HepG2 (cell line): ENCODE results near the gene B9D2. TPM values are rescaled to one million over a fixed set of nuclear protein-coding genes. Genes with fewer than 3 reads are reported as not detected.
A peak's percentile ranks its signal among the peaks of the same experiment; 100 is the strongest.

Source experiments
- ATAC-seq: fragments of 200-7000 bp; cut with Tn5 transposase; 3 replicates; pipeline ENCODE4 v1.9.1; 2020; ENCODE audit warnings: mild to moderate bottlenecking, moderate library complexity
- BruUV-seq: library from RNA; stranded (reverse); fragments of 400-500 nt; replicated peaks from 2 replicates; lab custom pipeline; 2021; lab: Mats Ljungman, UMichigan
- CTCF ChIA-PET: fragments of 300-600 bp; formaldehyde crosslinking; extraction: SDS; loops from one replicate; lab custom pipeline; 2021; ENCODE audit warnings: low total read pairs, inconsistent platforms, low intra/inter-chr PET ratio; lab: Yijun Ruan, JAX
- POLR2A ChIA-PET: fragments of 350-600 bp; sonication (Branson Sonifier 250); formaldehyde crosslinking; loops from one replicate; lab custom pipeline; 2020; ENCODE audit warnings: antibody characterized with exemption, inconsistent platforms; lab: Yijun Ruan, JAX
- DNase-seq: peaks from one replicate; pipeline ENCODE4 v3.0.0-alpha.2; 2015; ENCODE audit warnings: low spot score
- FAIRE-seq: peaks from 3 replicates; lab custom pipeline; 2011; peaks lifted over from hg19 to GRCh38; lab: Jason Lieb, UNC
- H2AFZ ChIP-seq: one replicate; pipeline ENCODE4 v1.6.1; 2011; ENCODE audit warnings: low read length, inconsistent platforms
- H3K27ac ChIP-seq: fragments of 300-600 bp; 3 replicates; pipeline ENCODE4 v1.8.0; 2011; ENCODE audit warnings: mixed run types, mild to moderate bottlenecking, mixed read lengths, low read length, inconsistent platforms; ENCODE audit not compliant: insufficient read depth; ENCODE audit errors: extremely low read length
- H3K27me3 ChIP-seq, 2 experiments: fragments of 200-600 bp in 1 of 2; 2 replicates in 1 of 2; 3 replicates in 1 of 2; pipeline versions ENCODE4 v1.6.0 to v1.8.0; 2011; ENCODE audit warnings: low read length in 2 of 2, mild to moderate bottlenecking in 2 of 2, moderate library complexity in 2 of 2, inconsistent platforms in 1 of 2; ENCODE audit not compliant: insufficient read depth in 2 of 2, control insufficient read depth in 1 of 2
- H3K36me3 ChIP-seq, 2 experiments: fragments of 200-600 bp in 1 of 2; replicated peaks in 1 of 2; 2 replicates in 1 of 2; 3 replicates in 1 of 2; pipeline versions ENCODE4 v1.5.1 to v1.8.0; 2011; ENCODE audit warnings: low read length in 2 of 2, inconsistent platforms in 1 of 2; ENCODE audit not compliant: insufficient read depth in 2 of 2, control insufficient read depth in 1 of 2
- H3K4me1 ChIP-seq: 2 replicates; pipeline ENCODE4 v1.5.1; 2012; ENCODE audit warnings: low read length, inconsistent platforms; ENCODE audit not compliant: insufficient read depth
- H3K4me2 ChIP-seq: 2 replicates; pipeline ENCODE4 v1.6.0; 2011; ENCODE audit warnings: low read depth, low read length, inconsistent platforms
- H3K4me3 ChIP-seq, 3 experiments: fragments of 200-600 bp in 1 of 3; sonication (generic), shearing (Covaris generic) in 1 of 3; replicated peaks in 1 of 3; 2 replicates each; pipeline ENCODE4 v1.5.1; 2011 to 2016; ENCODE audit warnings: low read length in 3 of 3, inconsistent platforms in 2 of 3, low read depth in 2 of 3, mild to moderate bottlenecking in 2 of 3, control low read depth in 1 of 3, mixed read lengths in 1 of 3; ENCODE audit not compliant: insufficient read depth in 1 of 3
- H3K79me2 ChIP-seq: one replicate; pipeline ENCODE4 v1.6.1; 2011; ENCODE audit warnings: low read length, inconsistent platforms; ENCODE audit not compliant: insufficient read depth
- H3K9ac ChIP-seq: 2 replicates; pipeline ENCODE4 v1.6.0; 2011; ENCODE audit warnings: mild to moderate bottlenecking, low read depth, low read length, inconsistent platforms; ENCODE audit not compliant: insufficient read depth
- H3K9me3 ChIP-seq: 2 replicates; pipeline ENCODE4 v1.5.1; 2012; ENCODE audit warnings: mild to moderate bottlenecking, low read length
- H4K20me1 ChIP-seq: 2 replicates; pipeline ENCODE4 v1.6.0; 2011; ENCODE audit warnings: inconsistent platforms, mild to moderate bottlenecking, low read length, moderate library complexity; ENCODE audit not compliant: insufficient read depth
- BCL6 ChIP-seq: IDR thresholded peaks from 2 replicates; pipeline ENCODE4 v1.6.1; 2016; ENCODE audit warnings: missing genetic modification reagents, missing compliant biosample characterization
- BRD4 ChIP-seq: sonication (generic); formaldehyde crosslinking; IDR thresholded peaks from 2 replicates; pipeline ENCODE4 v1.4.0; 2020; ENCODE audit warnings: missing genetic modification reagents
- FOXK1 ChIP-seq: sonication (generic); formaldehyde crosslinking; IDR thresholded peaks from 2 replicates; pipeline ENCODE4 v1.4.0; 2020; ENCODE audit warnings: low read depth, missing genetic modification reagents, borderline replicate concordance
- KAT8 ChIP-seq: IDR thresholded peaks from 2 replicates; pipeline ENCODE4 v1.6.1; 2016; ENCODE audit warnings: missing genetic modification reagents, missing compliant biosample characterization
- KLF11 ChIP-seq: IDR thresholded peaks from 2 replicates; pipeline ENCODE4 v1.6.1; 2016; ENCODE audit warnings: missing compliant biosample characterization
- RARG ChIP-seq: sonication (generic); formaldehyde crosslinking; IDR thresholded peaks from 2 replicates; pipeline ENCODE4 v1.4.0; 2020; ENCODE audit warnings: low read depth, mild to moderate bottlenecking, missing genetic modification reagents
- RBAK ChIP-seq: sonication (generic); formaldehyde crosslinking; IDR thresholded peaks from 2 replicates; pipeline ENCODE4 v1.5.1; 2020; ENCODE audit warnings: mild to moderate bottlenecking, missing genetic modification reagents
- ZFP37 ChIP-seq: sonication (generic); formaldehyde crosslinking; IDR thresholded peaks from 2 replicates; pipeline ENCODE4 v1.4.0; 2020; ENCODE audit warnings: missing genetic modification reagents, borderline replicate concordance
- ZMYM3 ChIP-seq: sonication (generic); formaldehyde crosslinking; IDR thresholded peaks from 2 replicates; pipeline ENCODE4 v1.5.1; 2020; ENCODE audit warnings: mild to moderate bottlenecking, missing genetic modification reagents
- ZNF605 ChIP-seq: sonication (generic); formaldehyde crosslinking; IDR thresholded peaks from 2 replicates; pipeline ENCODE4 v1.8.0; 2022; ENCODE audit warnings: mild to moderate bottlenecking, missing genetic modification reagents
- ZNF616 ChIP-seq: sonication (generic); formaldehyde crosslinking; IDR thresholded peaks from 2 replicates; pipeline ENCODE4 v1.5.0; 2020; ENCODE audit warnings: low read depth, mild to moderate bottlenecking, missing genetic modification reagents
- ZNF629 ChIP-seq: sonication (generic); formaldehyde crosslinking; conservative IDR thresholded peaks from 2 replicates; pipeline ENCODE4 v1.5.0; 2020; ENCODE audit warnings: missing genetic modification reagents
- WGBS: methylation state at CpG from one replicate; pipeline ENCODE4 v1.1.6; 2017; ENCODE audit warnings: low lambda C conversion rate; 5-methylcytosine and 5-hydroxymethylcytosine counted together
- in situ Hi-C: cut with HindIII; loops from 2 replicates; pipeline ENCODE4 v1.10.0; 2017; ENCODE audit warnings: low pct_unique_long_range_greater_than_20kb; ENCODE audit not compliant: extremely low pct_ligation_motif_present
- intact Hi-C: fragments of 100-400 bp; cut with micrococcal nuclease; formaldehyde crosslinking; loops from one replicate; pipeline ENCODE4 v1.10.0; 2022; ENCODE audit not compliant: unreplicated experiment
- polyA plus RNA-seq, 8 experiments: library from polyadenylated mRNA; depleted of rRNA in 3 of 8; stranded (reverse) in 7 of 8; unstranded in 1 of 8; fragments of >200 nt; fragmentation: Illumina TruSeq in 4 of 8; extraction: Trizol in 4 of 8; gene quantifications; 2 replicates each; pipeline versions ENCODE4 v1.2.1 to v1.2.3, GENCODE V29; 2011 to 2016; ENCODE audit warnings: low read depth in 4 of 8, missing spikeins in 1 of 8, mixed read lengths in 1 of 8; ENCODE audit not compliant: insufficient read depth in 1 of 8
- total RNA-seq, 5 experiments: library from RNA; depleted of rRNA; stranded (reverse); fragments of >200 nt; fragmentation: Illumina TruSeq; extraction: Trizol; gene quantifications; 2 replicates each; pipeline ENCODE4 v1.2.3, GENCODE V29; 2016; ENCODE audit warnings: low read depth in 1 of 5
- TF ChIP-seq, protein P1 (sequence below): sonication (generic); formaldehyde crosslinking; IDR thresholded peaks from 2 replicates; pipeline ENCODE4 v1.4.0; 2020; ENCODE audit warnings: missing genetic modification reagents
- TF ChIP-seq, protein P2 (sequence below): sonication (generic); formaldehyde crosslinking; IDR thresholded peaks from 2 replicates; pipeline ENCODE4 v1.5.1; 2020; ENCODE audit warnings: missing genetic modification reagents, mild to moderate bottlenecking, borderline replicate concordance
- TF ChIP-seq, protein P3 (sequence below): sonication (generic); formaldehyde crosslinking; IDR thresholded peaks from 2 replicates; pipeline ENCODE4 v1.8.1; 2023; ENCODE audit warnings: mild to moderate bottlenecking, moderate library complexity, missing genetic modification reagents
- TF ChIP-seq, protein P4 (sequence below): sonication (generic); formaldehyde crosslinking; IDR thresholded peaks from 2 replicates; pipeline ENCODE4 v1.5.0; 2020; ENCODE audit warnings: mild to moderate bottlenecking, missing genetic modification reagents

Gene B9D2
- total and polyA plus RNA-seq, 2 of the 13 experiments (the other 11 are each of a cell fraction or from before 2014, with no cell fraction given): 3.1 to 4.4 TPM

DNA sequence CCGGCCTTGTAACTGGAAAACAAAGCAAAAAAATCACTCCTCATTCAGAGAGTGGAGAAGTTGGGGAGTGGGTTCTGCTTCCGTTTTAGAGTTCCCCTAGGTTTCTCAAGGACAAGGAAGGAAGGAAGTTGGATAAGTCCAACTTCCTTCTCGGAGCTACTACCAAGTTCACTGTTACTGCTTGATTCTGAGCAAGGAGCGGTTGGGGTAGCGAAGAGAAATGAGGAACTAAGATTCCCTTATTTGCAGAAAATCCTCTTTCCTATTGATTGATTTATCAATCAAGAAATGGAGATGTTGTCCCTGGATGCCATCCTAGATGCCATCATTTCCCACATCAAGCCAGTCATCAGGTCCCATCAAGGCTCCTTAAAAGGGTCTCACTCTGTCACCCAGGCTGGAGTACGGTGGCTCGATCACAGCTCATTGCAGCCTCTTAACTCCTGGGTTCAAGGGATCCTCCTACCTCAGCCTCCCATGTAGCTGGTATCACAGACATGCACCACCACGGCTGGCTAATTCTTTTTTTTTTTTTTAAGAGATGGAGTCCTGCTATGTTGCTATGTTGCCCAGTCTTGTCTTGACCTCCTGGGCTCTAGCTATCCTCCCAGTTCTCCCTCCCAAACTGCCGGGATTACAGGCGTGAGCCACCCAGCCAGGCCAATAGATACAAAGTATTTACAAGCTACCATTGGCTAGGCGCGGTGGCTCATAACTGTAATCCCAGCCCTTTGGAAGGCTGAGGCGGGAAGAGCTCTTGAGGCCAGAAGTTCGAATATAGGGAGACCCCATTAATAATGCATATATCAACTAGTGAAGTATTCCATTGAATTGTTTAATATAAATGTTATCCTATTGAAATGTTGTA is 809 bp upstream of the B9D2 start:
- Histone ChIP-seq H3K79me2 (peaks cover 19% of the 10 kb centered on the region), H3K4me2 (peak overlapping the region; percentile 94), H3K9me3 (no peaks in the 10 kb centered on the region), H4K20me1 (no peaks in the 10 kb centered on the region), H3K9ac (peak overlapping the region; percentile 98), H3K4me3 (peak overlapping the region; percentile 70 to 87 (median 84)), H2AFZ (no peak overlapping the region), H3K4me1 (peaks cover 50% of the 10 kb centered on the region), H3K36me3 (no peaks in the 10 kb centered on the region; a peak in 1 of 5 replicates), H3K27ac (peak overlapping the region; percentile 95), H3K27me3 (no peaks in the 10 kb centered on the region; a peak in 2 of 5 replicates)
- DNase-seq (no peak), FAIRE-seq (no peak), ATAC-seq (no peak)
- ChIA-PET POLR2A (interaction anchor here (1.0 to 3.3 kb wide), 20 partner anchors 8 to 648 kb away, joined by 3 to 41 read pairs (median 6); partner anchors contain the start of genes B3GNT8, COQ8B, DMAC2 and HNRNPUL1), CTCF (no interaction called here)
- in situ Hi-C loops: no loop called here
- intact Hi-C loops: no loop called here
- 73% methylated on average over 12 of the region's 14 CpGs for WGBS
- BruUV-seq: no TSS peak
- TF ChIP-seq BCL6 (CRISPR knock-in tag) (no peak), KLF11 (CRISPR knock-in tag) (peak; percentile 15; the same call in 1 of the 2 replicates), RBAK (CRISPR knock-in tag) (no peak), ZFP37 (CRISPR knock-in tag) (no peak), FOXK1 (0 out of 2 replicates have a peak, but pooled peaks have one; percentile 7), ZNF616 (CRISPR knock-in tag) (no peak), BRD4 (CRISPR knock-in tag) (peak; percentile 49; the same call in 1 of the 2 replicates), ZMYM3 (CRISPR knock-in tag) (peak; percentile 23; the same call in 1 of the 2 replicates), ZNF629 (CRISPR knock-in tag) (no peak), RARG (CRISPR knock-in tag) (no peak), ZNF605 (CRISPR knock-in tag) (0 out of 2 replicates have a peak, but pooled peaks have one; percentile 58), KAT8 (CRISPR knock-in tag) (peak; percentile 2; the same call in 1 of the 2 replicates)
- TF ChIP-seq, protein P1, sequence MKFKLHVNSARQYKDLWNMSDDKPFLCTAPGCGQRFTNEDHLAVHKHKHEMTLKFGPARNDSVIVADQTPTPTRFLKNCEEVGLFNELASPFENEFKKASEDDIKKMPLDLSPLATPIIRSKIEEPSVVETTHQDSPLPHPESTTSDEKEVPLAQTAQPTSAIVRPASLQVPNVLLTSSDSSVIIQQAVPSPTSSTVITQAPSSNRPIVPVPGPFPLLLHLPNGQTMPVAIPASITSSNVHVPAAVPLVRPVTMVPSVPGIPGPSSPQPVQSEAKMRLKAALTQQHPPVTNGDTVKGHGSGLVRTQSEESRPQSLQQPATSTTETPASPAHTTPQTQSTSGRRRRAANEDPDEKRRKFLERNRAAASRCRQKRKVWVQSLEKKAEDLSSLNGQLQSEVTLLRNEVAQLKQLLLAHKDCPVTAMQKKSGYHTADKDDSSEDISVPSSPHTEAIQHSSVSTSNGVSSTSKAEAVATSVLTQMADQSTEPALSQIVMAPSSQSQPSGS (CRISPR knock-in tag): 0 out of 2 replicates have a peak, but pooled peaks have one; percentile 5
- TF ChIP-seq, protein P2, sequence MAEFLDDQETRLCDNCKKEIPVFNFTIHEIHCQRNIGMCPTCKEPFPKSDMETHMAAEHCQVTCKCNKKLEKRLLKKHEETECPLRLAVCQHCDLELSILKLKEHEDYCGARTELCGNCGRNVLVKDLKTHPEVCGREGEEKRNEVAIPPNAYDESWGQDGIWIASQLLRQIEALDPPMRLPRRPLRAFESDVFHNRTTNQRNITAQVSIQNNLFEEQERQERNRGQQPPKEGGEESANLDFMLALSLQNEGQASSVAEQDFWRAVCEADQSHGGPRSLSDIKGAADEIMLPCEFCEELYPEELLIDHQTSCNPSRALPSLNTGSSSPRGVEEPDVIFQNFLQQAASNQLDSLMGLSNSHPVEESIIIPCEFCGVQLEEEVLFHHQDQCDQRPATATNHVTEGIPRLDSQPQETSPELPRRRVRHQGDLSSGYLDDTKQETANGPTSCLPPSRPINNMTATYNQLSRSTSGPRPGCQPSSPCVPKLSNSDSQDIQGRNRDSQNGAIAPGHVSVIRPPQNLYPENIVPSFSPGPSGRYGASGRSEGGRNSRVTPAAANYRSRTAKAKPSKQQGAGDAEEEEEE (CRISPR knock-in tag): 0 out of 2 replicates have a peak, but pooled peaks have one; percentile 8
- TF ChIP-seq, protein P3, sequence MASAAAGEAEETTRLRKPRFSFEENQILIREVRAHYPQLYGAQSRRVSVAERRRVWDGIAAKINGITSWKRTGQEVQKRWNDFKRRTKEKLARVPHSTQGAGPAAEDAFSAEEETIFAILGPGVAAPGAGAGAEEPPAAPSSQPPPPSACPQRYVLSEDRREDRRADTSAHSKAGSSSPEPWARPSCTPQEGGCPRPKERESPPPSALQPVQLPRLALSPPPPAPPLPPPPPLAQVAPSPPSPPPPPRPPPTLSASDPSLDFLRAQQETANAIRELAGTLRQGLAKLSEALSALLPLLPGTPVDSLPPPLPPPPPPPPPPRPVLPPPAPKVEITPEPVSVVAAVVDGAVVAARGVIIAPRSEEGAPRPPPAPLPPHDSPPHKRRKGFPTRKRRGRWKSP (CRISPR knock-in tag): 0 out of 2 replicates have a peak, but pooled peaks have one; percentile 7
- TF ChIP-seq, protein P4, sequence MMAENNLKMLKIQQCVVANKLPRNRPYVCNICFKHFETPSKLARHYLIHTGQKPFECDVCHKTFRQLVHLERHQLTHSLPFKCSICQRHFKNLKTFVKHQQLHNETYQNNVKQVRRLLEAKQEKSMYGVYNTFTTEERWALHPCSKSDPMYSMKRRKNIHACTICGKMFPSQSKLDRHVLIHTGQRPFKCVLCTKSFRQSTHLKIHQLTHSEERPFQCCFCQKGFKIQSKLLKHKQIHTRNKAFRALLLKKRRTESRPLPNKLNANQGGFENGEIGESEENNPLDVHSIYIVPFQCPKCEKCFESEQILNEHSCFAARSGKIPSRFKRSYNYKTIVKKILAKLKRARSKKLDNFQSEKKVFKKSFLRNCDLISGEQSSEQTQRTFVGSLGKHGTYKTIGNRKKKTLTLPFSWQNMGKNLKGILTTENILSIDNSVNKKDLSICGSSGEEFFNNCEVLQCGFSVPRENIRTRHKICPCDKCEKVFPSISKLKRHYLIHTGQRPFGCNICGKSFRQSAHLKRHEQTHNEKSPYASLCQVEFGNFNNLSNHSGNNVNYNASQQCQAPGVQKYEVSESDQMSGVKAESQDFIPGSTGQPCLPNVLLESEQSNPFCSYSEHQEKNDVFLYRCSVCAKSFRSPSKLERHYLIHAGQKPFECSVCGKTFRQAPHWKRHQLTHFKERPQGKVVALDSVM (CRISPR knock-in tag): peak; percentile 48; the same call in 1 of the 2 replicates
